Iris pigment epithelial cell (primary cell): ENCODE measurements around the gene IL27RA.
A peak's percentile ranks its signal among the peaks of the same experiment; 100 is the strongest.

ENCODE experiments used
- DNase-seq: peaks from one replicate; pipeline ENCODE4 v3.0.0-alpha.2; 2011; ENCODE audit warnings: low read depth

The IL27RA gene

GRCh38 chr19:14031719-14032480, at the start of gene IL27RA:
TSS of gene IL27RA (plus strand) at chr19:14031762. CDS start at chr19:14031873, 111 bp downstream.
- DNase-seq = peak; percentile 54

DNA sequence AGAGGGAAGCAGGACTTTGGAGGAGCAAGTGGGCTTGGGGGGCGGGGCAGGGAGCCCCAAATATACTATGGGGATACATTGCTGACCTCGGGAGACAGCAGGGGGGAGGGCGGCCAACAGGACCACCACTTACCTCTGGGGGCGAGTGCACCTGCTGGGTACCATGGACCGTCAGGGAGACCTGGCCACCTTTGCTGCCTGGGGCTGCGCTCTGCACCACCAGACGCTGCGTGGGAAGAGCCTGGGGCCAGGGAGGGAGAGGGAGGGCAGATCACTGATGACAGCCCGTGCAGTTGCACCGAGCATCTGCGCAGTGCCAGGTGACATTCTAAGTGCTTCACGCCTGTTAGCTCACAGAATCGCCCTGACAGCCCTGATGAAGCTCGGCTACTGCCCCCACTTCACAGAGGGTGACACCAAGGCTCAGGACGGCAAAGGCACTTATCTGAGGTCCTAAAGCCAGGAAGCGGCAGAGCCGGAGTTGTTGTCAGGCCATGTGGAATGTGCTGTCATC, 49.5 kb upstream of the IL27RA start:
- DNase-seq = no peak

DNA sequence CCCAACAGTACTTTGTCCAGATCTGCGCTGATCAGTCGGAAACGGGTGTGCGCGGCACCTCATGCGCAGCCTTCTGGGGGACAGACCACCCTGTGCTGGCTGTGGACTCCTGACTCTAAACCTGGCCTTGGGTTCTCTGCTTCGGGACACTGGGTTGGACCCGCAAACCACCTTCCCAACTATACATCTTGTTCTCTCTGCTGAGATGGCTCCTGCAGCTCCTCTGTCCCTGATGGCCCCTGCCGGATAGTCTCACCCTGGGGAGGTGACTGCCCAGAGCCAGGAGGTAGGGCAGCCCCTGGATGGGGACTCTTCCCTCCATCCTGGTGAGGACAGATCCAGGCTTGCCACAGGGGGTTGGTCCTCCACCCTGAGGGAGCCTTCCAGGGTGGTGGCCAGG, 48.8 kb upstream of the IL27RA start:
- DNase-seq = no peak

- DNase-seq = no peak
These were observed 48.2 kb upstream of the IL27RA start for GRCh38 chr19:13983213-13983889.

DNA sequence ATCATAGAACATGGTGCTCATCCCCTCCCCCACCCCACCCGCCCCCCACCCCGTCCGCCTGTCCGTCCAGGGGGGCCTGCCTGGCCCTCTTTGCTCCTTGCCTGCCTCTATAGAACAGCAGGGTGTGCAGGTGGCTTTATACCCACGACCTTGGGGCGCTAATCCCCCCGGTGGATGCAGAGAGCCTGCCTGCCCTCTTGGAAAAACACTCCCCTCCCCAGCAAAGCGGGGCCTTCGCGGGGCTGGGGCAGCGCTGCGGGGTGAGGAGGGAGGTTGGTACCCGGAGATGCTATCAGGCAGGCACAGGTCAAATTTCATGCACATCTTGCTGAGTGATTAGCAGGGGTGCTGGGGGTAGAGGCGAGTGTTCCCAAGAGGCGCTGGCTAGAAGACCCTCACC, 47.4 kb upstream of the IL27RA start:
- DNase-seq = no peak

DNA sequence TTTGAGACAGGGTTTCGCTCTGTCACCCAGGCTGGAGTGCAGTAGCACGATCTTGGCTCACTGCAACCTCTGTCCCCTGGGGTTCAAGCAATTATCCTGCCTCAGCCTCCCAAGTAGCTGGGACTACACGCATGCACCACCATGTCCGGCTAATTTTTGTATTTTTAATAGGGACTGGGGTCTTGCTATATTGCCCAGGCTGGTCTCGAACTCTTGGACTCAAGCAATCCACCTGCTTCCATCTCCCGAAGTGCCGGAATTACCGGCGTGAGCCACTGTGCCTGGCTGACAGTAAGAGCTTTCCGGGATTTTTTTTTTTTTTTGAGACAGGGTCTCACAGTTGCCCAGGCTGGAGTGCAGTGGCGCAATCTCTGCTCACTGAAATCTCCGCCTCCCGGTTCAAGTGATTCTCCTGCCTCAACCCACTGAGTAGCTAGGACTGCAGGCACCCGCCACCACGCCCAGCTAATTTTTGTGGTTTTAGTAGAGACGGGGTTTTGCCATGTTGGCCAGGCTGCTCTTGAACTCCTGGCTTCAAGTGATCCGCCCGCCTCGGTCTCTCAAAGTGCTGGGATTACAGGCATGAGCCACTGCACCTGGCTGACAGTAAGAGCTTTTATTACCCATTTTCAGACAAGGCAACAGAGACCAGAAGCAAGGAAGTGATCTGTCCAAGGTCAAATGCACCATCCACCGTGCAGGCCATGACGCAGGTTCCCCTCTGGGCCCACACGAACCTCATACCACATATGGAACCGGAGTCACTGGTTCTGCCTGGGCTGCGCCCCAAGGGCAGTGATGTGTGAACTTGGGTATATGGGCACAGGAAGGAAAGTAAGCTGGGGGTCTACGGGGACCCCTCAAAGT, 46.5 kb upstream of the IL27RA start:
- DNase-seq = no peak

DNA sequence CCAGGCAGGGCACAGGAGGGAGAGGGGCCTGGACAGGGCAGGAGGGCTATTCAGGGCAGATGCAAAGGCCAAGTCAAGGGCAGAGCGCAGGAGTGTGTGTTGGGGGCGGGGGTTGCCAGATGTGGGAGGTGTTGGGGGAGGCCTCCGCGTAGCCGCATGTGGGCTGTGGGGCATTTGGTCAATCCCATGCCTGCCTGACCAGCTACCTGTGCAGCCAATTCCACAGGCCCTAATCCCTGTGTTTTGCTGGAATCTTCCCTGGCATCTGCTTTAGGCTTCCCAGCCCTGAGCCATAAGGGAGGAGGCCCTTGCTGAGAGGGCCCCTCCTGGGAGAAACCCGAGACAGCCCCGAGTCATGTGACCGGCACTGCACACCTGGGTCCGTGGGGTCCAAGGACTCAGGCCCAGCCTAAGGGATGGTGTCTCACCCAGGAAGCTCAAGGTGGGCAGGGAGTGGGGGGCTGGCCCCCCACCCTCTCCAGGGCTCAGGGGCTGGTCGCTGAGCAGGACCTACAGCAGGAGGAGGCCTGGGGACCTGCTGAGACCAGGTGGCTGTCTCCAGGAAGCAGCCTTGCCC, 45.7 kb upstream of the IL27RA start:
- DNase-seq = no peak

DNA sequence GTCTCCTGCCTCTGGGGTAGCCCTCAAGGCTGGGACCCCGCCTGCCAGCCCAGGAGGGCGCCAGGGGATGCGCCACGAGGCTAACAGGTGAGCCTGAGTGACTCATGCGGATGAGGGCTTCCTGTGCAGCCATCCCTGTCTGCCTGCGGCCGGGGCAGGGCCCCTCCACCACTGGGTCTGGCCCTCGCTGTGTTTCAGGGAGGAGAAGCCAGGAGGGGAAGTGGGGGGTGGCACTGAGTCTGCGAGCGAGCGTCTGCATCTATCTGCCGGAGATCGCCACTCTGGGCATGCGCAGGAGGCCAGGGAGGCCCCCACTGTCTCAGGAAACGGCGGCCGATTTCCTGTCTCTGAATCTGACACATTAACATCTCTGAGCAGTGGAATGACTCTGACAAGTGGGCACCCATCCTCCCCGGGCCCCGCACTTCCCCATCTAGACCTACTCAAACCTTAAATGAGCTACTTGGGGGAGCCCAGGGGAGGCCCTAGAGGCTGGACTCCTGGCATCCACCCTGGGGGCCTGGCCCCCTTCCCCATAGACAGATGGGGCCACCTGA, 45.1 kb upstream of the IL27RA start:
- DNase-seq = peak; percentile 80

- DNase-seq = no peak
These were observed 44.3 kb upstream of the IL27RA start for GRCh38 chr19:13987101-13987890.

- no peak for DNase-seq
These were observed 42.1 kb upstream of the IL27RA start for GRCh38 chr19:13989487-13989886.

DNA sequence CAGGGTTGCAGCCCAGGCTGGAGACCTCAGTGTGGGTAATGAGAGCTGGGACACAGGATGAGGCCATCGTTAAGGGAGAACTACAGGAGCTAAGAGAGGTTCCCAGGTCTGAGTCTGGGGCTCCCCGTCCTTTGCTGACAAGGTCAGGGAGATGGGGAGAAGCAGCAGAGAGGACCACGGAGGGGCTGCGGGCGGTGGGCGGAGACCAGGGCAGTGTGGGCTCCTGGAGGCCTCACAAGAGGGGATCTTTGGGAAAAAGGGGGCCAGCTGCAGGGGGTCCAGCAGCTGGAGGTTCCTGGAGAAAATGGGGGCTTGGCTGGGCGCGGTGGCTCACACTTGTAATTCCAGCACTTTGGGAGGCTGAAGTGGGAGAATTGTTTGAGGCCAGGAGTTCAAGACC, 41.5 kb upstream of the IL27RA start:
- DNase-seq = no peak

DNA sequence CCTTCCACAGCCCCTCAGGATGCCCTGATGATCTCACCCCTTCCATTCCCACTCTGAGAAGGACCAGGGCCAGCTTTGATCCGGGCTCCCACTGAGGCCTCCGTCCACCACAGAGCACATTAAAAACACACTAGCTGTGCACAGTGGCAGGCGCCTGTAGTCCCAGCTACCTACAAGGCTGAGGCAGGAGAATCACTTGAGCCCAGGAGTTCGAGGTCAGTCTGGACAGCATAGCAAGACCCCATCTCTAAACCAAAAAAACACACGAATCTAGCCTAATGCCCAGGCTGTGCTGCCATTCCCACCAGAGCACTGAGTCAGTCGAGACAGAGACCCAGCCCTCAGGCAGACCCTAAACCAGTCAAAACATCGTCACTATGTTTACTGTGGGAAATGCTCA, 39.5 kb upstream of the IL27RA start:
- DNase-seq = no peak

DNA sequence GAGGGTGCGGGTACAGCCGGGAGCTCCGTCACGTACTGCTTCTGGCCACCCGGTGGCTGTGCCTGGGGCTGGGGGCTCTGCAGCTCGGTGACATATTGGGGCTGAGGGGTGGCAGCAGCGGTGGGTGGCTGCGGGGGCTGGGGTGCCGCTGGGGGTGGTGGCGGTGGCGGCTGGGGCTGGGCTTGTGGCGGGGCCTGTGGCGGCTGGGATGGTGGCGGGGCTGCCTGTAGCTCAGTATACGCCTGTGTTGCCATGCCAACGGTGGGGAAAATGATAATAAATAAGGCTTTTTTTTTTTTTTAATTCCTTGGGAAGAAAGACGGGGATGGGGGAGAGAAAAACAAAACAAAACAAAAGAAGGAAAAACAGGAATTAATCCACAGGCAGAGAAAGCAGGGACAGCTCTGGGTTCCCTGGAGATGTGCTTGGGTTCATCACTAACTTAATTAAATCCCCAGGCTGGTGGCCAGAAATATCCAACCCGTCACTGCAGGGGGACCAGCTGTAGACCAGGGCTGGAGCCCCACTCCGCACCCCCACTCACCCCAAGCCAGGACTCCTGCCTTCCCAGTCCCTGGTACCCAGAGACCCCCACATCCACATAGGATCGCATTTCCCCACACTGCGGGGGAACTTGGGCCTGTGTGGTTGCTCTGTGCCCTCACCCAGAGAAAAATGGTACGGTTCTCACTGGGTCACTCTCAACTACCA, 37.8 kb upstream of the IL27RA start:
- DNase-seq = no peak

DNA sequence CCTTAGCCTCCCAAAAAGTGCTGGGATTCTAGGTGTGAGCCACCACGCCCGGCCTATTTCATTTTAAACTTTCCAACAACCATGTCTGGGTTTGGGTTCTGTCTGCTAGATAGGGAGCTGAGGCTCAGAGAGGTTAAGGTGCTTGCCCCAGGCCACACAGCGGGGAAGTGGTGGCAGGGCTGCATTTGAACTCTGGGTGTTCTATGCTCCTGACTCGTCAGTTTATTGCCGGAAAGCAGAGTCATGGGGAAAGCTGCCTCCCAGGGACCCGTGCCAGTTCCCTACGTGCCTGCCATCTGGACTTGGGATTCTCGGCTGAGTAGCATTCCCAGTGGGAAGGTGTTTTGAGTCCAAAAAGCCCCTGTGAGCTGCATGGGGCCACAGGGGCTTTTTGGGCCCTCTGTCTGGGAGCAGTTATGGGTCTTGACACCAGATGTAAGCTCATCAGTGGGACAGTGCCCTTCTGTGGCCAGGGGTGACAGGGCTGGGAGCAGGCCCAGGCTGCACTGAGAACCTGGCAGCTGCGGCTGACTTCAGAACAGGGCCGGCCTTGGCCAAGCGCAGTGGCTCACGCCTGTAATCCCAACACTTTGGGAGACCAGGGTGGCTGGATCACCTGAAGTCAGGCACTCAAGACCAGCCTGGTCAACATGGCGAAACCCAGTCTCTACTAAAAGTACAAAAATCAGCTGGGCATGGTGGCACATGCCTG, 36.4 kb upstream of the IL27RA start:
- no peak for DNase-seq

- no peak for DNase-seq
These were observed 35.4 kb upstream of the IL27RA start for GRCh38 chr19:13995878-13996765.

- DNase-seq = no peak
These were observed 34.5 kb upstream of the IL27RA start for GRCh38 chr19:13996928-13997630.

DNA sequence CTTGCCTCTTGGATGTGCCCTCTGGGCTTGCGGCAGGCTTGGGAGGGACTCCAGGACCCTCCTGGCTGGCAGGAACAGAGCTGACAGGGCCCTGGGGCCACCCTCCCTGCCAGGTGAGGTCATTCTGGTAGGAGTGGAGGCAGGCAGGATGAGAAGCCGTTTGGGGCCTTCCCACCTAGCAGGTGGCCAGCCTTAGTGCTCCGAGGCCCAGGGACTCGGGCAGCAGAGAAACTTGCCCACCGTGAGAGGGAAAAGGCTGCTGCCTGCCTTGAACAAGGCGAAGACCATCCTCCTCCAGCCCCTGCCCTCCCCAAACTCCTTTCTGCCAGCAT, 34.0 kb upstream of the IL27RA start:
- DNase-seq = no peak

DNA sequence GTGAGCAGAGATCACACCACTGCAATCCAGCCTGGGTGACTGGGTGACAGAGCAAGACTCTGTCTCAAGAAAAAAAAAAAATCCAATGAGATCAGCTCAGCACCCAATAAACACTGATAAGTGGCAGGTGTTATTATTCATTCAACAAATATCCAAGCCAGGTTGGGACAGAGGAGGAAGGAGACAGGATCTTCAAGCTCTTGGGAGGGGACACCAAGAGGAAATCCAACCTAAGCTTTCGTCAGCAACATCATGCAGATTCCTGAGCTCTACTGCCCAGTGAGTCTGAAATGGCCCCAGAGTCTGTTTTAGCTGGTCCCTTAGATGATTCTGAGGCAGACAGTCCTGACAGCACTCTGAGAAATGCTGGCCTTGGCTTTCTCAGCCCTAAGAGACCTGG, 33.1 kb upstream of the IL27RA start:
- DNase-seq = no peak
